HG03103 (cell line): ENCODE data around the gene MDH1B.
"Not testable (repeated sequence)": the region's sequence is repeated elsewhere in the genome, so short reads cannot be mapped to it uniquely, and the experiment has no call there.

ENCODE experiments used
- ATAC-seq: cut with Tn5 transposase; IDR thresholded peaks from one replicate; pipeline ENCODE4 v1.9.1; 2021; ENCODE audit warnings: low read depth; ENCODE audit not compliant: unreplicated experiment

The MDH1B gene

DNA sequence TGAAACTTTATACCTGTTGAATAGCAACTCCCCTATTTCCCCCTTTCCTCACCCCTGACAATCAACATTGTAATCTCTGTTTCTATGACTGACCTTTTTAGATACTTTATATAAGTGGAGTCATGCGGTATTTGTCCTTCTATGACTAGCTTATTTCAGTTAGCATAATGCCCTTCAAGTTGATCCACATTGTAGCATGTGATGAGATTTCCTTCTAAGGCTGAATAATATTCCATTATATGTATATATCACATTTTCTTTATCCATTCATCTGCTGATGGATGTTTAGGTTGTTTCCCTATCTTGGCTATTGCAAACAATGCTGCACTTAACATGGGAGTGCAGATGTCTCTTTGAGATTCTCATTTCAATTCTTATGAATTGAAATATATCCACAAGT is 9.7 kb upstream of the MDH1B start:
- ATAC-seq = no peak

GRCh38 chr2:206766057-206766930 is 1.2 kb upstream of the MDH1B start:
- no peak for ATAC-seq

- peak; percentile 3 for ATAC-seq
Observed at GRCh38 chr2:206764673-206765241, 371 bp downstream of the MDH1B start.

DNA sequence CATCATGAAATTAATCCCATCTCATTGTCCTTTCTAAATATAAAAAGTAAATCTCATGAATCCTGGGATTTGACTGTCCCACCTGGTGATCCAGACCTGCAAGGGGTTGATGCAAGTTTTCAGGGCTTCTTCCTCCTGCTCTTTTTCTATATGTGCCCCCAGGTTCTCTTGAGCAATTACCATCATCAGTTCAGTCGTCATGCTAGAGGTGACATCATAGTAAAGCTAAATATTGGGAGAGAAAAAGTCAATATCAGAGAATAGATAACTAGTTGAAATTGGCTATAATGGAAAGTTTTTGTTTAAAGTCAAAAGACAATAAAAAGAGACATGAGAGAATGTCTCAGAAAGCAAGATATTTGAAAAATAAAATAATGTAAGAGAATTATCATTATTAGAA is 8.3 kb downstream of the MDH1B start:
- no peak for ATAC-seq

- no peak for ATAC-seq
Observed at GRCh38 chr2:206740800-206741199, 24.3 kb downstream of the MDH1B start.

DNA sequence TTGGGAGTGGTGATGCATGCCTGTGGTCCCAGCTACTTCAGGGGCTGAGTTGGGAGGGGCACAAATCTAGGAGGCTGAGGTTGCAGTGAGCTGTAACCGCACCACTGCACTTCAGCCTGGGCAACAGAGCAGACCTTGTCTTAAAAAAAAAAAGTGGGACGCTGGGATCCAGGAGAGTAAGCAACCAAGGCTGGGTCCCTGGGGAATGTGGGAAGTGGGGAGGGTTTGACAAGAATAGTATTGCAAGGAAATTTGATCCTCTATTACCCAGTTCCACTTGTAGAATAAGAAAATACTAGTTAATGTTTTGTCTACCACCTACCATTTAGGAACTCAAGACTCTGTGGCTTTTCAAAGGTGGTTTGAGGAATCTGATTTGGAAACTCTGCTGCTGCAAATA is 25.9 kb downstream of the MDH1B start:
- no peak for ATAC-seq

DNA sequence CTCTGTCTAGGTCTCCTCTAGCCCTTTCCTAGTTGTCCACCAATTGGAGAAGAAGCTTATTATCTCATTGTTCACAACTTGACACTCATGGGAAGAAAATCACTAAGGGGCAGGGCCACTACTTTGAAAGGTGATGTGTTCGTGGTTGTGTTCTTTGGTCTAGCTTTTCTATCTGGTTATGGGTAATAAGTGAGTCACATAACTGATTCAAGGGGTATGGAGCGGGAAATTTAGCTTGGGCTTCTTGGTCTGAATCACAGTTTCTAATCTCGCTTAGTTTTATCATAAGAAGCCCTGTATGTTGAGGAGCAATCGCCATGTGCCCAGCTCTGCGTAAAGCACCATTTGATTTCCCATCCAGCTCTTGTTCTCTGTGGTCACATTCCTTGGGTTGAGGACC is 28.2 kb downstream of the MDH1B start:
- ATAC-seq = no peak

- no peak for ATAC-seq
Observed at GRCh38 chr2:206733341-206733740, 31.8 kb downstream of the MDH1B start.

DNA sequence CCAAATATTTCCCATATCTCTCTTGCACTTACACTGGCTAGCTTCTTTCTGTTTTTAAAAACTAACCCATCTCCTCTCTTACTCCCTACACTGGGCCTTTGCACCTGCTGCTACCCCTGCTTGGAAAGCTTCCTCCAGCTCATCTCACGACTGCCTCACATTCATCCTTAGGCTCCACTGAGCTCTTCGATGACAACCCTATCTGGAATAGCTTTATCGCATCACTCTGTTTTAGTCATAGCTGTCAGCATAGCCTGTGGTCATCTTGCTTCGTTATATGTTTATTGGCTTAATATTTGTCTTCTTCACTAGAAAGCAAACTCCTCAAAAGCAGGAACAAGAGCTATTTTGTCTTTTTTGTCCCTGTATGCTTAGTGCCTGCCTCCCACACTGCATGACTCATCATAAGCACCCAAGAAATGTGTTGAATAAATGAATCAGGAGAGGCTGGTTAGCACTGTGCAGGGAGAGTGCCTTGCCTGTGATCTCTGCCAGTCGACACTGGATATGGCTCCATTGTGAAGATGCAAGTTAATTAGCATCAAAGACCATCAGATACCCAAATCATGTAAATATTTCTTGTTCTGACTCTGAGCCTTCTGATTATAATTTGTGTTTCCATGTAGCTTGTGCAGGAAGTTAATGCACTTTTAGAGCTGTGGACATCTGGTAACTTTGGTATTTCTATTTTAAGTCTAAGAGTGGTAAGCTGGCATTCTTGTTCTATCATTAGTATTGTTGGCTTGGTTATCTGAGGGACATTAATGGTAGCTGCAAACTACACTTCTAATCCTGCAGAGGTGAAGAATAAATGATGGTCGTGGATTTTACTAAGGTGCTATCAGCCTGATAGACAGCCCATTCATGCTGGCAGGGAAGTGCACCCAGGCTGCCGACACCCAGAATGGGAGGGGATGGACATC is 36.6 kb downstream of the MDH1B start:
- ATAC-seq = no peak

DNA sequence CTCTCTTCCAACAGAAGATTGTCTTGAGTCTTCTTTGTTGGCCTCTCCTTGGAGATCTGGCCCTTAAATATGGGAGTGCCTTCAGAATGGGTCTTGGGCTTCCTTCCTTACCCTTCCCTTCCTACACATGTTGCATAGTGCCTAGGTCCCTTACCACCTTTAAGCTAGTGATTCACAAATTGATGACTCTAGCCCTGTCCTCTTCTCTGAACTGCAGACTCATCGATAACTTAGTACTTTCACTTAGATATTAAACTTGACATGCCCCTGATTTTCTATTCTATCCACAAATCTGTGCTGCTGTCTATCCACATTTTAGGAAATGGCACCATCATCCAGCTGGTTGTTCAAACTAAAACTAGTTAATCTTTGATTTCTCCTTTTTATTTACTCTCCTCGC is 37.8 kb downstream of the MDH1B start:
- ATAC-seq = no peak

- ATAC-seq = no peak
Observed at GRCh38 chr2:206723288-206723687, 41.8 kb downstream of the MDH1B start.

DNA sequence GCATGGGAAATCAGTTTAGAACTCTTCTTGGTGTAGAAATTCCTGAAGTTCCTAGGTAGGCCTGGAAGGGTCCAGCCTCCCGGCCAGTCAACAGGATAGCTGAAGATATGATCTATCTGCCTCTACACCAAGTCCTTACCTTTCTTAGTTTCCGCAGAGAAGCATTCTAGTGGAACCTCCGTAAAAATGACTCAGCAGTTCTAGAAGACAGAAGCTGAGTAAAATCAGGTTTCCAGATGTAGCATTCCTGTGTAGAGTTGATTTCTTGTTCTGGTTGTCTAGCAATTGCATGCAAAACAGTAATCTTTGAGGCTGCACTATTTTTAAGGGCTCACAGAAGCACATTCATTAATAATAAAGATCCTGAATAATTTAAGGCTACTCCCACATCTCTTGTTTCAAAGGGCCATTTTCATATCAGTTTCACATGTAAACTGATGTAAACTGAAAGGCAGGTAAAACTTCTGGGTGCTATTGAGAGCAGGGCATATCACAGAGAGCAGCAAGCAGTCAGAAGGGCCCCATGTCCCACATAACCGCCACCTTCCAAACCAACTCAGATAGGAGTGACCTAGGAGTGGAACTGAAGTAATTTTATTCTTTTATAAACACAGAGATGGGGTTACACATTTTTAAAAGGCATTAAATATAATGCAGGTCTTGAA is 43.7 kb downstream of the MDH1B start:
- ATAC-seq = no peak

- no peak for ATAC-seq
Observed at GRCh38 chr2:206718296-206718695, 46.8 kb downstream of the MDH1B start, which contains the start of gene DYTN. DYTN (minus strand) TSS chr2:206718396; CDS start chr2:206718279, 117 bp downstream.

DNA sequence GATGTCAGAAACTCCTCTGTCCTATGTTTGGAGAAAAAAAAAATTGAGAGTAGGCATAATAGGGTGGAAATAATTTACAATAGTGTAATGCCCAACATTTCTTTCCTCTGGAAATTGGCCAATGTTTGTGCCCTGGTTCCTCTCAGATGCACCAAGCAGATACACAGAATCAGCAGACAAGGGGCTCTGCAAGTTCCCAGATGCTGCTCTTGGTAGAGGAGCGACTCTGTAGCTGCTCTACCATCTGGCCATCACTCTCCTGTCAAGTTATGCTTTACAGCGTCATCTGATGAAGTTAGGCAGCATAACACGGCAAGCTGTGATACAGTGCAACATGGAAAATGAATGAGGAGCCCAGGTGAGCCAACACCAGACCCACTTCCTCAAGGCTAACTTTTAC is 48.5 kb downstream of the MDH1B start:
- no peak for ATAC-seq

- ATAC-seq = not testable (repeated sequence)
Observed at GRCh38 chr2:206715183-206715582, 49.9 kb downstream of the MDH1B start.

DNA sequence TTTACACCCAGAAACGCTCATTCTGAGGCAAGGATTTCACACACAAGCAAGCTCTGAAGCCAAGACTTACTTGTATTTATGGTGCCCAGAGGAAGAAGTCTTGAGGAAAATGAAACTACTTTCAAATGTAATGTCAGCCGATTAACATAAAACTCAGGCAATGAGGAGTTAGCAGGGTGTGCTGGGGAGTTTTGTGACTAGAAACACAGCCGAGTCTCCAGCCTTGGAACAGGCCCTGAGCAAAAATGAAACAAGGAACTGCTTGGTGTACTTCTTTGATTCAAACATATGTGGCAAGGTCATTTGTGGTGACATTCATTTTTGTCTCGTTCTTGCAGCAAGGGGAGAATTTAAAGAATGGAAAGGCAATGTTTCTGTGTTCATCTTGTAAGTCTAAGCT is 51.4 kb downstream of the MDH1B start:
- ATAC-seq = no peak

- no peak for ATAC-seq
Observed at GRCh38 chr2:206708286-206708685, 56.8 kb downstream of the MDH1B start.

DNA sequence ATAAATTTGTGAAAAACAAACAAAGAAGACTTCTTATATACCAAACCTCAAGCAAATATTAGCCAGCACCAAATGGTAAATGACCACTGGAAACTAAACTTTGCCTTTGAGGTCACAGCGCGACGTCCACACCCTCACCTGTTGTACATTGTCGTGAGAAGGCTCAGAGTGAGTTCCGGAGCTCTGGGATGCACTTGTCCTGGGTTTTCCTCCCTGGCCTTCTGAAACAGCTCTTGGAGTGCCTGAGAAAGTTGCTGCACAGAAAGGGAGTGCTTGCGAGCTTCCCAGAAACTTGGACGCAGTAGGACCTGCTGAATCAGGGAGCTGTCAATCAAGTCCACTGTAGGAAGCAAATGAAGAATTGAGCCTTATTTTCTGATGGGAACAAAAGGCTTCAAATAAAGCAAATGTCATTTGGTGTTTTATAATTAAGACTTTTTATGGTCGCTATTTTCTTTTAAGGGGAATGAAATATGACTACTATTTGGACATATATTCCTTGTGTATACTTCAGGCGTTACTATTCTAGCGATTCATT is 57.9 kb downstream of the MDH1B start:
- no peak for ATAC-seq

DNA sequence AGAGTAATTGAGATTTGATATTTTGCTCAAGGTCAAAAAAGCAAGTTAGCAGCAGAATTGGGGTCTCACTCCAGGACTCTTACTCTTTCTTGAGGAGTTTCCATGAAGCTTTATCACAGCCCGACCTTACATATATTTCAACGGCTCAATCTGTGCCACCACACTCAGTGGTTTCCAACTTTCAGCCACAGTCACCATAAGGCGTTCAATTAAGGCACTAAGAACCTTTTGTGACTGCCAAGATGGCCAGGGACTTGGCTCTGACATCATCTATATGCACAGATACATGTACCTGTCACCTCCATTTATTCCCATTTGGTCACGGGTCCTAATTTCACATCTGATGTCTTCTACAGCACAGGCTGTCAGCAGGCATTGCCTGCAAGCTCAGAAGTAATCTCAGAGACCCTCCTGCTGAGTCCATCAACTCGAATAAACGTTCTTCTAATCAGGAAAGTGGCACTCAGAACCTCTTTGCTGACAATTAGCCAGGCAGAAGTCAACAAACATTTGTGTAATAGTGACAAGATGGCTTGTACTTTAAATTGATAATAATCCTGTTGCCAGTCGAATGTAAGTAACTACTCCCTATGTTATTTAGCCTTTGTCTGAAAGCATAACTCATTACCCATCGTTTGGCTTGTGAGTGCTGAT is 63.0 kb downstream of the MDH1B start:
- no peak for ATAC-seq

GRCh38 chr2:206700156-206700555 is 65.0 kb downstream of the MDH1B start:
- no peak for ATAC-seq
